Activated gamma-delta T cell treated with anti-CD3 and anti-CD28 coated beads, Interleukin-2, amount 50 U/mL, for 16 hours (primary cell): ENCODE measurements around the gene PRDM5.

Experiments
- DNase-seq: peaks from one replicate; pipeline ENCODE4 v3.0.0-alpha.2; 2020; ENCODE audit warnings: low read depth

The PRDM5 gene

GRCh38 chr4:120855307-120856001, 67.1 kb downstream of the PRDM5 start:
- no peak for DNase-seq

- DNase-seq: no peak
Observed at GRCh38 chr4:120853161-120853935, 69.2 kb downstream of the PRDM5 start.

- no peak for DNase-seq
Observed at GRCh38 chr4:120850018-120850599, 72.4 kb downstream of the PRDM5 start.

GRCh38 chr4:120847019-120847582, 75.4 kb downstream of the PRDM5 start:
- no peak for DNase-seq

- no peak for DNase-seq
Observed at GRCh38 chr4:120844528-120844921, 78.0 kb downstream of the PRDM5 start.

- no peak for DNase-seq
Observed at GRCh38 chr4:120843849-120844527, 78.5 kb downstream of the PRDM5 start.

- no peak for DNase-seq
Observed at GRCh38 chr4:120842031-120842430, 80.5 kb downstream of the PRDM5 start.

GRCh38 chr4:120841580-120841979, 80.9 kb downstream of the PRDM5 start:
- DNase-seq: no peak

- DNase-seq: no peak
Observed at GRCh38 chr4:120839974-120840751, 82.4 kb downstream of the PRDM5 start.

GRCh38 chr4:120839334-120839973, 83.1 kb downstream of the PRDM5 start:
- no peak for DNase-seq

- DNase-seq: no peak
Observed at GRCh38 chr4:120838784-120839183, 83.7 kb downstream of the PRDM5 start.

GRCh38 chr4:120837656-120838055, 84.9 kb downstream of the PRDM5 start:
- no peak for DNase-seq

GRCh38 chr4:120835342-120835741, 87.2 kb downstream of the PRDM5 start:
- no peak for DNase-seq

GRCh38 chr4:120830204-120830603, 92.3 kb downstream of the PRDM5 start:
- DNase-seq: no peak

GRCh38 chr4:120829113-120829831, 93.3 kb downstream of the PRDM5 start:
- DNase-seq: no peak

- no peak for DNase-seq
Observed at GRCh38 chr4:120826853-120827252, 95.7 kb downstream of the PRDM5 start.

- DNase-seq: no peak
Observed at GRCh38 chr4:120826449-120826848, 96.1 kb downstream of the PRDM5 start.

- no peak for DNase-seq
Observed at GRCh38 chr4:120824946-120825345, 97.6 kb downstream of the PRDM5 start.

GRCh38 chr4:120821977-120822376, 100.5 kb downstream of the PRDM5 start:
- DNase-seq: no peak

- no peak for DNase-seq
Observed at GRCh38 chr4:120821029-120821428, 101.5 kb downstream of the PRDM5 start.
